HepG2 (cell line): ENCODE data around the gene ARPP21.

ENCODE experiments used
- ETV6 ChIP-seq: sonication (generic); formaldehyde crosslinking; conservative IDR thresholded peaks from 2 replicates; pipeline ENCODE4 v1.4.0; 2020; ENCODE audit warnings: missing genetic modification reagents
- POLR2A ChIP-seq, 2 experiments: IDR thresholded peaks; 2 replicates each; pipeline ENCODE4 v1.6.1; 2011; ENCODE audit warnings: low read depth in 2 of 2, low read length in 2 of 2, mild to moderate bottlenecking in 1 of 2, moderate library complexity in 1 of 2; ENCODE audit not compliant: insufficient read depth in 1 of 2
- POLR2AphosphoS5 ChIP-seq: IDR thresholded peaks from 2 replicates; pipeline ENCODE4 v1.6.1; 2012; ENCODE audit warnings: low read depth, low read length
- RAD21 ChIP-seq: fragments of 450-650 bp; formaldehyde crosslinking; IDR thresholded peaks from 2 replicates; pipeline ENCODE4 v1.5.0; 2020; ENCODE audit warnings: mild to moderate bottlenecking
- TCF7L2 ChIP-seq: IDR thresholded peaks from 2 replicates; pipeline ENCODE4 v1.6.1; 2011; ENCODE audit warnings: mild to moderate bottlenecking, low read depth, low read length, moderate library complexity
- ZFP36 ChIP-seq: fragments of 150-350 bp; IDR thresholded peaks from 2 replicates; pipeline ENCODE4 v1.6.1; 2018; ENCODE audit warnings: borderline replicate concordance, low read length, low read depth; ENCODE audit not compliant: partially characterized antibody
- ZNF589 ChIP-seq: sonication (generic); formaldehyde crosslinking; conservative IDR thresholded peaks from 2 replicates; pipeline ENCODE4 v1.8.0; 2022; ENCODE audit warnings: mild to moderate bottlenecking, moderate library complexity, missing genetic modification reagents
- ZNF672 ChIP-seq: sonication (generic); formaldehyde crosslinking; IDR thresholded peaks from 2 replicates; pipeline ENCODE4 v1.8.1; 2022; ENCODE audit warnings: missing genetic modification reagents
- ZNF781 ChIP-seq: sonication (generic); formaldehyde crosslinking; IDR thresholded peaks from 2 replicates; pipeline ENCODE4 v1.5.1; 2020; ENCODE audit warnings: borderline replicate concordance, mild to moderate bottlenecking, missing genetic modification reagents; ENCODE audit errors: not compliant biosample characterization
- ZNF788 ChIP-seq: sonication (generic); formaldehyde crosslinking; IDR thresholded peaks from 2 replicates; pipeline ENCODE4 v1.5.0; 2020; ENCODE audit warnings: mild to moderate bottlenecking, missing genetic modification reagents, borderline replicate concordance
- TF ChIP-seq, protein P1 (sequence below): sonication (generic); formaldehyde crosslinking; IDR thresholded peaks from 2 replicates; pipeline ENCODE4 v1.5.0; 2020; ENCODE audit warnings: mild to moderate bottlenecking, missing genetic modification reagents, moderate library complexity
- TF ChIP-seq, protein P2 (sequence below): sonication (generic); formaldehyde crosslinking; IDR thresholded peaks from 2 replicates; pipeline ENCODE4 v1.4.0; 2020; ENCODE audit warnings: missing genetic modification reagents, mild to moderate bottlenecking, borderline replicate concordance
- TF ChIP-seq, protein P3 (sequence below): sonication (generic); formaldehyde crosslinking; IDR thresholded peaks from 2 replicates; pipeline ENCODE4 v1.8.1; 2023; ENCODE audit warnings: mild to moderate bottlenecking, missing genetic modification reagents

DNA sequence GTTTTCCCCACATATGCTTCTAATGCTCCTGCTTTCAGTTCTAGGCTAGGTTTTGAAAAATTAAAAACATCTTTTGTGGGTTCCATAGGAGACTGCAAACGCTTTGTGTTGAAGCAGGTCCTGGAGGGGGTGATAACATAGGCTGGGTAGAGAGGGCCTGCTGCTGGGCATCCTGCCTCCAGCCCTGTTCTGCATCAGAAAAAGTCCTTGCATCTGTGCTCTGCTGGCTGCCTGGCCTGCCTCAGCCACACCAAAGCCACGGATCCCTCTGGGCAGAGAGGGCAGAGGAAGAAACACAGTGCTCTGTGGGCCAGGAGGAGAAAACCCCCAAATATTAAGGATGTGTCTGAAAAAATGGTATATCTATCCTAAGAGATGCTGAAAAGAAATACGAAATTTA is 3.9 kb upstream of the ARPP21 start:
- TF ChIP-seq ETV6 (CRISPR knock-in tag) (no peak), POLR2A (IDR thresholded peaks at IDR 0.05; ENCODE audit: insufficient read depth in 1 of 2, low read depth in 2 of 2, low read length in 2 of 2) (no peak), ZFP36 (no peak), ZNF781 (CRISPR knock-in tag) (no peak), ZNF589 (CRISPR knock-in tag) (no peak), TCF7L2 (no peak), ZNF672 (no peak), POLR2AphosphoS5 (no peak), RAD21 (CRISPR knock-in tag) (no peak), ZNF788 (no peak)
- TF ChIP-seq, protein P1, sequence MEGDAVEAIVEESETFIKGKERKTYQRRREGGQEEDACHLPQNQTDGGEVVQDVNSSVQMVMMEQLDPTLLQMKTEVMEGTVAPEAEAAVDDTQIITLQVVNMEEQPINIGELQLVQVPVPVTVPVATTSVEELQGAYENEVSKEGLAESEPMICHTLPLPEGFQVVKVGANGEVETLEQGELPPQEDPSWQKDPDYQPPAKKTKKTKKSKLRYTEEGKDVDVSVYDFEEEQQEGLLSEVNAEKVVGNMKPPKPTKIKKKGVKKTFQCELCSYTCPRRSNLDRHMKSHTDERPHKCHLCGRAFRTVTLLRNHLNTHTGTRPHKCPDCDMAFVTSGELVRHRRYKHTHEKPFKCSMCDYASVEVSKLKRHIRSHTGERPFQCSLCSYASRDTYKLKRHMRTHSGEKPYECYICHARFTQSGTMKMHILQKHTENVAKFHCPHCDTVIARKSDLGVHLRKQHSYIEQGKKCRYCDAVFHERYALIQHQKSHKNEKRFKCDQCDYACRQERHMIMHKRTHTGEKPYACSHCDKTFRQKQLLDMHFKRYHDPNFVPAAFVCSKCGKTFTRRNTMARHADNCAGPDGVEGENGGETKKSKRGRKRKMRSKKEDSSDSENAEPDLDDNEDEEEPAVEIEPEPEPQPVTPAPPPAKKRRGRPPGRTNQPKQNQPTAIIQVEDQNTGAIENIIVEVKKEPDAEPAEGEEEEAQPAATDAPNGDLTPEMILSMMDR (CRISPR knock-in tag) = no peak
- TF ChIP-seq, protein P2, sequence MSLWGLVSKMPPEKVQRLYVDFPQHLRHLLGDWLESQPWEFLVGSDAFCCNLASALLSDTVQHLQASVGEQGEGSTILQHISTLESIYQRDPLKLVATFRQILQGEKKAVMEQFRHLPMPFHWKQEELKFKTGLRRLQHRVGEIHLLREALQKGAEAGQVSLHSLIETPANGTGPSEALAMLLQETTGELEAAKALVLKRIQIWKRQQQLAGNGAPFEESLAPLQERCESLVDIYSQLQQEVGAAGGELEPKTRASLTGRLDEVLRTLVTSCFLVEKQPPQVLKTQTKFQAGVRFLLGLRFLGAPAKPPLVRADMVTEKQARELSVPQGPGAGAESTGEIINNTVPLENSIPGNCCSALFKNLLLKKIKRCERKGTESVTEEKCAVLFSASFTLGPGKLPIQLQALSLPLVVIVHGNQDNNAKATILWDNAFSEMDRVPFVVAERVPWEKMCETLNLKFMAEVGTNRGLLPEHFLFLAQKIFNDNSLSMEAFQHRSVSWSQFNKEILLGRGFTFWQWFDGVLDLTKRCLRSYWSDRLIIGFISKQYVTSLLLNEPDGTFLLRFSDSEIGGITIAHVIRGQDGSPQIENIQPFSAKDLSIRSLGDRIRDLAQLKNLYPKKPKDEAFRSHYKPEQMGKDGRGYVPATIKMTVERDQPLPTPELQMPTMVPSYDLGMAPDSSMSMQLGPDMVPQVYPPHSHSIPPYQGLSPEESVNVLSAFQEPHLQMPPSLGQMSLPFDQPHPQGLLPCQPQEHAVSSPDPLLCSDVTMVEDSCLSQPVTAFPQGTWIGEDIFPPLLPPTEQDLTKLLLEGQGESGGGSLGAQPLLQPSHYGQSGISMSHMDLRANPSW (CRISPR knock-in tag) = no peak
- TF ChIP-seq, protein P3, sequence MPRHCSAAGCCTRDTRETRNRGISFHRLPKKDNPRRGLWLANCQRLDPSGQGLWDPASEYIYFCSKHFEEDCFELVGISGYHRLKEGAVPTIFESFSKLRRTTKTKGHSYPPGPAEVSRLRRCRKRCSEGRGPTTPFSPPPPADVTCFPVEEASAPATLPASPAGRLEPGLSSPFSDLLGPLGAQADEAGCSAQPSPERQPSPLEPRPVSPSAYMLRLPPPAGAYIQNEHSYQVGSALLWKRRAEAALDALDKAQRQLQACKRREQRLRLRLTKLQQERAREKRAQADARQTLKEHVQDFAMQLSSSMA (CRISPR knock-in tag) = no peak
